ENCODE measurements around the gene COL18A1.

COL18A1 gene

GRCh38 chr21:45544449-45545235 is 139.7 kb downstream of the COL18A1 start:
- Histone ChIP-seq H2BK5ac (ENCODE audit: low read length) (no peak overlapping the region), H2AFZ (ENCODE audit: low read length) (no peak overlapping the region), H3K18ac (ENCODE audit: low read length) (no peak overlapping the region), H2BK15ac (ENCODE audit: low read length) (peak overlapping the region; percentile 9), H3K79me1 (ENCODE audit: low read depth, low read length) (peaks cover 9% of the 10 kb centered on the region), H3K4me1 (ENCODE audit: control insufficient read depth in 2 of 2, insufficient read depth in 1 of 2, low read depth in 1 of 2, low read length in 2 of 2) (peaks cover 10 to 12% of the 10 kb centered on the region in 2 donors), H3K9ac (ENCODE audit: low read depth, low read length, poor library complexity) (peak overlapping the region; percentile 32), H3K27ac (replicated peaks; ENCODE audit: low read length) (no peak overlapping the region), H2AK5ac (ENCODE audit: low read depth, low read length) (peak overlapping the region; percentile 11), H3K9me3 (replicated peaks in 1 of 2; ENCODE audit: control insufficient read depth in 2 of 2, insufficient read depth in 1 of 2, low read depth in 1 of 2, low read length in 2 of 2) (no peaks in the 10 kb centered on the region), H4K91ac (ENCODE audit: low read depth, low read length, poor library complexity) (no peak overlapping the region), H3K27me3 (ENCODE audit: control insufficient read depth in 3 of 3, insufficient read depth in 3 of 3, low read depth in 1 of 3, low read length in 3 of 3) (peaks cover 0 to 11% (median 0%) of the 10 kb centered on the region in 3 experiments), H4K8ac (ENCODE audit: low read depth, low read length) (no peak overlapping the region), H3K36me3 (replicated peaks in 1 of 2; ENCODE audit: control insufficient read depth in 2 of 2, insufficient read depth in 2 of 2, low read length in 2 of 2) (peaks cover 0 to 2% of the 10 kb centered on the region in 2 donors), H3K4me3 (ENCODE audit: low read length in 2 of 2) (no peak overlapping the region), H2BK12ac (ENCODE audit: low read length) (no peak overlapping the region), H3K14ac (ENCODE audit: low read length) (no peak overlapping the region), H3K4me2 (ENCODE audit: insufficient read depth, low read length, poor library complexity, severe bottlenecking) (no peak overlapping the region), H3K23ac (ENCODE audit: low read depth, low read length, poor library complexity) (peak overlapping the region; percentile 75), H2BK120ac (ENCODE audit: low read depth, low read length) (no peak overlapping the region), H3K4ac (ENCODE audit: low read length) (no peak overlapping the region)
- no peak for DNase-seq (ENCODE audit: low spot score)
- WGBS, 2 donors (ENCODE audit: extremely low coverage in 2 of 2, insufficient read length in 2 of 2, insufficient replicate concordance in 1 of 2): no CpG with 5 or more reads among the region's 18 CpGs

- Histone ChIP-seq H4K91ac (ENCODE audit: low read depth, low read length, poor library complexity) (no peak overlapping the region), H2BK5ac (ENCODE audit: low read length) (no peak overlapping the region), H2AFZ (ENCODE audit: low read length) (no peak overlapping the region), H3K23ac (ENCODE audit: low read depth, low read length, poor library complexity) (peak overlapping the region; percentile 75), H3K9me3 (replicated peaks in 1 of 2; ENCODE audit: control insufficient read depth in 2 of 2, insufficient read depth in 1 of 2, low read depth in 1 of 2, low read length in 2 of 2) (no peaks in the 10 kb centered on the region), H3K9ac (ENCODE audit: low read depth, low read length, poor library complexity) (no peak overlapping the region), H4K8ac (ENCODE audit: low read depth, low read length) (no peak overlapping the region), H2BK120ac (ENCODE audit: low read depth, low read length) (no peak overlapping the region), H2BK12ac (ENCODE audit: low read length) (no peak overlapping the region), H3K4ac (ENCODE audit: low read length) (no peak overlapping the region), H3K27me3 (ENCODE audit: control insufficient read depth in 3 of 3, insufficient read depth in 3 of 3, low read depth in 1 of 3, low read length in 3 of 3) (peaks cover 0 to 11% (median 0%) of the 10 kb centered on the region in 3 experiments), H3K14ac (ENCODE audit: low read length) (no peak overlapping the region), H3K4me2 (ENCODE audit: insufficient read depth, low read length, poor library complexity, severe bottlenecking) (no peak overlapping the region), H2AK5ac (ENCODE audit: low read depth, low read length) (no peak overlapping the region), H2BK15ac (ENCODE audit: low read length) (no peak overlapping the region), H3K4me3 (ENCODE audit: low read length in 2 of 2) (no peak overlapping the region), H3K79me1 (ENCODE audit: low read depth, low read length) (peaks cover 5% of the 10 kb centered on the region), H3K4me1 (ENCODE audit: control insufficient read depth in 2 of 2, insufficient read depth in 1 of 2, low read depth in 1 of 2, low read length in 2 of 2) (peaks cover 10 to 15% of the 10 kb centered on the region in 2 donors), H3K36me3 (replicated peaks in 1 of 2; ENCODE audit: control insufficient read depth in 2 of 2, insufficient read depth in 2 of 2, low read length in 2 of 2) (peaks cover 0 to 2% of the 10 kb centered on the region in 2 donors), H3K18ac (ENCODE audit: low read length) (no peak overlapping the region), H3K27ac (replicated peaks; ENCODE audit: low read length) (no peak overlapping the region)
- DNase-seq (ENCODE audit: low spot score): no peak
- no CpG with 5 or more reads among the region's 6 CpGs for WGBS, 2 donors (ENCODE audit: extremely low coverage in 2 of 2, insufficient read length in 2 of 2, insufficient replicate concordance in 1 of 2)
Measured at GRCh38 chr21:45545236-45545570, 140.2 kb downstream of the COL18A1 start.

GRCh38 chr21:45545691-45546531 is 140.9 kb downstream of the COL18A1 start:
- DNase-seq (ENCODE audit: low spot score): no peak
- WGBS, 2 donors (ENCODE audit: extremely low coverage in 2 of 2, insufficient read length in 2 of 2, insufficient replicate concordance in 1 of 2): no CpG with 5 or more reads among the region's 22 CpGs
- no peak overlapping the region for H3K27ac ChIP-seq (replicated peaks; ENCODE audit: low read length)
- H2AK5ac ChIP-seq (ENCODE audit: low read depth, low read length): no peak overlapping the region
- H2BK15ac ChIP-seq (ENCODE audit: low read length): peak overlapping the region; percentile 33
- H3K4ac ChIP-seq (ENCODE audit: low read length): no peak overlapping the region
- peak overlapping the region; percentile 28 for H3K18ac ChIP-seq (ENCODE audit: low read length)
- H3K9me3 ChIP-seq (replicated peaks in 1 of 2; ENCODE audit: control insufficient read depth in 2 of 2, insufficient read depth in 1 of 2, low read depth in 1 of 2, low read length in 2 of 2): no peaks in the 10 kb centered on the region
- H2BK12ac ChIP-seq (ENCODE audit: low read length): no peak overlapping the region
- no peak overlapping the region for H2AFZ ChIP-seq (ENCODE audit: low read length)
- peaks cover 0 to 11% (median 0%) of the 10 kb centered on the region in 3 experiments for H3K27me3 ChIP-seq (ENCODE audit: control insufficient read depth in 3 of 3, insufficient read depth in 3 of 3, low read depth in 1 of 3, low read length in 3 of 3)
- H3K79me1 ChIP-seq (ENCODE audit: low read depth, low read length): peaks cover 3% of the 10 kb centered on the region
- peak overlapping the region; percentile 39 for H2BK5ac ChIP-seq (ENCODE audit: low read length)
- H3K4me3 ChIP-seq (ENCODE audit: low read length in 2 of 2): no peak overlapping the region
- H3K4me1 ChIP-seq (ENCODE audit: control insufficient read depth in 2 of 2, insufficient read depth in 1 of 2, low read depth in 1 of 2, low read length in 2 of 2): peaks cover 13 to 21% of the 10 kb centered on the region in 2 donors
- peaks cover 0 to 2% of the 10 kb centered on the region in 2 donors for H3K36me3 ChIP-seq (replicated peaks in 1 of 2; ENCODE audit: control insufficient read depth in 2 of 2, insufficient read depth in 2 of 2, low read length in 2 of 2)
- no peak overlapping the region for H3K23ac ChIP-seq (ENCODE audit: low read depth, low read length, poor library complexity)
- H4K91ac ChIP-seq (ENCODE audit: low read depth, low read length, poor library complexity): peak overlapping the region; percentile 85
- H2BK120ac ChIP-seq (ENCODE audit: low read depth, low read length): no peak overlapping the region
- H4K8ac ChIP-seq (ENCODE audit: low read depth, low read length): no peak overlapping the region
- peak overlapping the region; percentile 63 for H3K14ac ChIP-seq (ENCODE audit: low read length)
- no peak overlapping the region for H3K9ac ChIP-seq (ENCODE audit: low read depth, low read length, poor library complexity)
- H3K4me2 ChIP-seq (ENCODE audit: insufficient read depth, low read length, poor library complexity, severe bottlenecking): no peak overlapping the region
